Ascending aorta (tissue), 2 donors: Measurements from ENCODE around the gene MAPT. TPM values are rescaled to one million over a fixed set of nuclear protein-coding genes. Genes with fewer than 3 reads are reported as not detected.

ENCODE experiments used
- DNase-seq, 2 donors: peaks; one replicate each; pipeline ENCODE4 v3.0.0-alpha.2; 2019; ENCODE audit warnings: low spot score in 2 of 2
- H3K27ac ChIP-seq, 2 donors: fragments of 200-600 bp; sonication (generic); one replicate each; pipeline ENCODE4 v1.5.1; 2016 to 2017; ENCODE audit warnings: mild to moderate bottlenecking in 1 of 2
- H3K27me3 ChIP-seq: fragments of 200-600 bp; sonication (generic); one replicate; pipeline ENCODE4 v1.5.1; 2017
- H3K36me3 ChIP-seq, 2 donors: fragments of 200-600 bp; sonication (generic); one replicate each; pipeline ENCODE4 v1.5.1; 2016
- H3K4me1 ChIP-seq, 2 donors: fragments of 200-600 bp; sonication (generic); one replicate each; pipeline ENCODE4 v1.5.1; 2016 to 2017; ENCODE audit warnings: mild to moderate bottlenecking in 1 of 2
- H3K4me3 ChIP-seq, 2 donors: fragments of 200-600 bp; sonication (generic); one replicate each; pipeline ENCODE4 v1.5.1; 2016 to 2017; ENCODE audit warnings: mild to moderate bottlenecking in 1 of 2
- H3K9me3 ChIP-seq, 2 donors: fragments of 200-600 bp; sonication (generic); one replicate each; pipeline ENCODE4 v1.5.1; 2016
- CTCF ChIP-seq, 3 experiments: fragments of 200-600 bp in 2 of 3; fragments of 450-650 bp in 1 of 3; sonication (generic) in 2 of 3; IDR thresholded peaks; one replicate each; pipeline ENCODE4 v1.5.1; 2016 to 2019; ENCODE audit warnings: antibody characterized with exemption in 3 of 3, mild to moderate bottlenecking in 1 of 3, moderate library complexity in 1 of 3
- intact Hi-C: fragments of 100-400 bp; cut with DNase I; formaldehyde crosslinking; loops from one replicate; pipeline ENCODE4 v1.15.1; 2023
- total RNA-seq: library from RNA; depleted of rRNA; stranded (reverse); fragments of >200 nt; gene quantifications from one replicate; pipeline ENCODE4 v1.1.0, GENCODE V29; 2016

The MAPT gene
- total RNA-seq, 1 donor from 2014 or later, result 0.32 TPM

GRCh38 chr17:46064460-46064859 lies 170.1 kb downstream of the MAPT start:
- peaks cover 29 to 36% of the 10 kb centered on the region in 2 donors for H3K36me3 ChIP-seq
- no peak for DNase-seq
- no peaks in the 10 kb centered on the region for H3K4me1 ChIP-seq
- H3K27ac ChIP-seq, result no peak overlapping the region
- TF ChIP-seq CTCF (IDR thresholded peaks at IDR 0.05), result no peak
- no peaks in the 10 kb centered on the region for H3K9me3 ChIP-seq
- intact Hi-C loops, result no loop called here
- no peaks in the 10 kb centered on the region for H3K27me3 ChIP-seq
- no peak overlapping the region for H3K4me3 ChIP-seq

GRCh38 chr17:46071796-46072195 lies 177.4 kb downstream of the MAPT start:
- no peak for DNase-seq
- Histone ChIP-seq H3K27me3 (no peaks in the 10 kb centered on the region), H3K9me3 (no peaks in the 10 kb centered on the region), H3K36me3 (peaks cover 4 to 9% of the 10 kb centered on the region in 2 donors), H3K27ac (no peak overlapping the region), H3K4me1 (peaks cover 0 to 5% of the 10 kb centered on the region in 2 donors), H3K4me3 (no peak overlapping the region)
- TF ChIP-seq CTCF (IDR thresholded peaks at IDR 0.05), result no peak
- intact Hi-C loops, result no loop called here

- no peak overlapping the region for H3K27ac ChIP-seq
- intact Hi-C loops, result no loop called here
Observed at GRCh38 chr17:46072998-46073397, 178.6 kb downstream of the MAPT start.

GRCh38 chr17:46074540-46074939 lies 180.2 kb downstream of the MAPT start:
- Histone ChIP-seq H3K27me3 (no peaks in the 10 kb centered on the region), H3K36me3 (no peaks in the 10 kb centered on the region), H3K9me3 (no peaks in the 10 kb centered on the region), H3K27ac (no peak overlapping the region), H3K4me1 (peaks cover 0 to 5% of the 10 kb centered on the region in 2 donors), H3K4me3 (no peak overlapping the region)
- no peak for TF ChIP-seq CTCF (IDR thresholded peaks at IDR 0.05)
- intact Hi-C loops, result no loop called here
- DNase-seq, result no peak

More at GRCh38 chr17:46072998-46073397, 178.6 kb downstream of the MAPT start:
- Histone ChIP-seq H3K27me3 (no peaks in the 10 kb centered on the region), H3K36me3 (peaks cover 0 to 3% of the 10 kb centered on the region in 2 donors), H3K4me3 (no peak overlapping the region), H3K9me3 (no peaks in the 10 kb centered on the region), H3K4me1 (peaks cover 0 to 5% of the 10 kb centered on the region in 2 donors)
- TF ChIP-seq CTCF (IDR thresholded peaks at IDR 0.05), result no peak
- DNase-seq, result no peak

Other genes with a start within 250 kb of the MAPT start
- gene CRHR1, start 110.2 kb upstream of the MAPT start, total RNA-seq, result not detected
- not detected for gene SPPL2C, start 49.7 kb upstream of the MAPT start, total RNA-seq
- gene STH, start 104.7 kb downstream of the MAPT start, total RNA-seq, result not detected